ENCODE results near the gene GFOD2.

- TF ChIP-seq CTCF (IDR thresholded peaks at IDR 0.05) (no peak), POLR2A (IDR thresholded peaks at IDR 0.05) (no peak)
These were observed 63.8 kb downstream of the GFOD2 start for GRCh38 chr16:67655363-67655762.
